HCT116 (cell line): ENCODE measurements around the gene RAVER2. TPM values are rescaled to one million over a fixed set of nuclear protein-coding genes. Genes with fewer than 3 reads are reported as not detected.

Source experiments
- ATAC-seq: fragments of 200-7000 bp; cut with Tn5 transposase; 2 replicates; pipeline ENCODE4 v1.9.1; 2020; ENCODE audit warnings: mild to moderate bottlenecking, moderate library complexity
- BruUV-seq: library from RNA; stranded (reverse); fragments of 400-500 nt; replicated peaks from 2 replicates; lab custom pipeline; 2021; lab: Mats Ljungman, UMichigan
- CTCF ChIA-PET: fragments of 300-600 bp; sonication (Branson Sonifier 250); formaldehyde crosslinking; loops from one replicate; lab custom pipeline; 2021; ENCODE audit warnings: antibody characterized with exemption; lab: Charles Lee
- POLR2A ChIA-PET: fragments of 300-600, 350-600 bp; sonication (Branson Sonifier 250); formaldehyde crosslinking; loops from one replicate; lab custom pipeline; 2021; ENCODE audit warnings: antibody characterized with exemption; lab: Charles Lee
- RAD21 ChIA-PET, 2 experiments: fragments of 300-600 bp; sonication (Branson Sonifier 250); formaldehyde crosslinking; loops; one replicate each; lab custom pipeline; 2023; ENCODE audit warnings: low total read pairs in 2 of 2; ENCODE audit not compliant: uncharacterized antibody in 2 of 2, unreplicated experiment in 2 of 2, low non-redundant PET in 1 of 2; lab: Charles Lee
- DNase-seq: peaks from one replicate; pipeline ENCODE4 v3.0.0-alpha.2; 2010; ENCODE audit warnings: low read depth, low spot score
- H2AFZ ChIP-seq: fragments of 200-600 bp; shearing (Covaris generic), sonication (generic); 2 replicates; pipeline ENCODE4 v1.6.1; 2017; ENCODE audit warnings: low read depth, mixed run types, mixed read lengths, antibody characterized with exemption, low read length; ENCODE audit not compliant: poor library complexity, severe bottlenecking
- H3K27ac ChIP-seq: 2 replicates; pipeline ENCODE4 v1.5.1; 2012; ENCODE audit warnings: low read depth, low read length
- H3K27me3 ChIP-seq: fragments of 200-600 bp; sonication (generic); 2 replicates; pipeline ENCODE4 v1.6.1; 2016; ENCODE audit warnings: mixed run types, low read length, mixed read lengths; ENCODE audit not compliant: insufficient read depth
- H3K36me3 ChIP-seq, 2 experiments: fragments of 200-500 bp in 1 of 2; fragments of 200-600 bp in 1 of 2; sonication (Bioruptor generic) in 1 of 2; sonication (generic) in 1 of 2; 2 replicates each; pipeline versions ENCODE4 v1.5.1 to v1.6.1; 2014 to 2016; ENCODE audit warnings: low read length in 2 of 2, inconsistent platforms in 1 of 2, mixed read lengths in 1 of 2, mixed run types in 1 of 2; ENCODE audit not compliant: insufficient read depth in 2 of 2, control insufficient read depth in 1 of 2
- H3K4me1 ChIP-seq, 2 experiments: fragments of 200-600 bp in 1 of 2; sonication (generic) in 1 of 2; 2 replicates each; pipeline versions ENCODE4 v1.5.1 to v1.6.1; 2012 to 2017; ENCODE audit warnings: low read length in 2 of 2, inconsistent platforms in 1 of 2, mild to moderate bottlenecking in 1 of 2, mixed read lengths in 1 of 2, mixed run types in 1 of 2, moderate library complexity in 1 of 2; ENCODE audit not compliant: insufficient read depth in 2 of 2, control insufficient read depth in 1 of 2
- H3K4me2 ChIP-seq: fragments of 200-600 bp; sonication (generic); 2 replicates; pipeline ENCODE4 v1.6.1; 2017; ENCODE audit warnings: mixed run types, low read length, mixed read lengths
- H3K4me3 ChIP-seq, 2 experiments: fragments of 200-600 bp in 1 of 2; sonication (generic) in 1 of 2; replicated peaks in 1 of 2; 2 replicates each; pipeline ENCODE4 v1.5.1; 2011 to 2016; ENCODE audit warnings: low read length in 2 of 2, control low read depth in 1 of 2, low read depth in 1 of 2, mild to moderate bottlenecking in 1 of 2, mixed read lengths in 1 of 2, mixed run types in 1 of 2
- H3K79me2 ChIP-seq: fragments of 200-600 bp; sonication (generic); 2 replicates; pipeline ENCODE4 v1.6.1; 2017; ENCODE audit warnings: mild to moderate bottlenecking, mixed run types, low read length, moderate library complexity, mixed read lengths; ENCODE audit not compliant: insufficient read depth
- H3K9ac ChIP-seq: fragments of 200-600 bp; sonication (generic); 2 replicates; pipeline ENCODE4 v1.6.1; 2016; ENCODE audit warnings: low read length, mixed read lengths
- H3K9me2 ChIP-seq: fragments of 200-600 bp; sonication (generic), shearing (Covaris generic); 2 replicates; pipeline ENCODE4 v1.6.1; 2017; ENCODE audit warnings: mixed run types, mild to moderate bottlenecking, moderate library complexity; ENCODE audit not compliant: insufficient read depth
- H3K9me3 ChIP-seq, 2 experiments: fragments of 200-500 bp in 1 of 2; fragments of 200-600 bp in 1 of 2; sonication (Bioruptor generic) in 1 of 2; sonication (generic) in 1 of 2; 2 replicates each; pipeline ENCODE4 v1.6.1; 2014 to 2017; ENCODE audit warnings: low read length in 2 of 2, mixed read lengths in 2 of 2, inconsistent platforms in 1 of 2, low read depth in 1 of 2, mild to moderate bottlenecking in 1 of 2, mixed run types in 1 of 2, moderate library complexity in 1 of 2; ENCODE audit not compliant: control insufficient read depth in 1 of 2, insufficient read depth in 1 of 2
- H4K20me1 ChIP-seq: fragments of 200-600 bp; sonication (generic), shearing (Covaris generic); 2 replicates; pipeline ENCODE4 v1.6.1; 2017; ENCODE audit warnings: mixed run types, mild to moderate bottlenecking, moderate library complexity; ENCODE audit not compliant: insufficient read depth
- CBX3 ChIP-seq: IDR thresholded peaks from 2 replicates; pipeline ENCODE4 v1.6.1; 2012; ENCODE audit warnings: low read depth
- EGR1 ChIP-seq: IDR thresholded peaks from 2 replicates; pipeline ENCODE4 v1.6.1; 2012; ENCODE audit warnings: low read depth
- ELF1 ChIP-seq: IDR thresholded peaks from 2 replicates; pipeline ENCODE4 v1.6.1; 2012; ENCODE audit warnings: low read depth, borderline replicate concordance
- EZH2 ChIP-seq: fragments of 200-600 bp; sonication (generic); IDR thresholded peaks from 2 replicates; pipeline ENCODE4 v1.6.1; 2017; ENCODE audit warnings: antibody characterized with exemption, mixed run types
- EZH2phosphoT487 ChIP-seq: fragments of 200-600 bp; IDR thresholded peaks from 2 replicates; pipeline ENCODE4 v1.6.1; 2018; ENCODE audit warnings: antibody characterized with exemption, borderline replicate concordance
- MAX ChIP-seq: IDR thresholded peaks from 2 replicates; pipeline ENCODE4 v1.6.1; 2012
- POLR2A ChIP-seq: IDR thresholded peaks from 2 replicates; pipeline ENCODE4 v1.7.0; 2011; ENCODE audit warnings: borderline replicate concordance; ENCODE audit not compliant: insufficient read depth, insufficient read length; ENCODE audit errors: extremely low read depth
- POLR2AphosphoS5 ChIP-seq: IDR thresholded peaks from 2 replicates; pipeline ENCODE4 v1.6.1; 2011; ENCODE audit warnings: mild to moderate bottlenecking, low read depth, low read length, moderate library complexity
- RAD21 ChIP-seq: IDR thresholded peaks from 2 replicates; pipeline ENCODE4 v1.6.1; 2012; ENCODE audit warnings: low read depth, mild to moderate bottlenecking
- REST ChIP-seq: IDR thresholded peaks from 2 replicates; pipeline ENCODE4 v1.6.1; 2012; ENCODE audit warnings: low read depth
- SIN3A ChIP-seq: IDR thresholded peaks from 2 replicates; pipeline ENCODE4 v1.6.1; 2012; ENCODE audit warnings: low read depth
- SP1 ChIP-seq: IDR thresholded peaks from 2 replicates; pipeline ENCODE4 v1.6.1; 2012; ENCODE audit warnings: low read depth
- SRF ChIP-seq: IDR thresholded peaks from 2 replicates; pipeline ENCODE4 v1.6.1; 2012; ENCODE audit warnings: low read depth
- TCF7L2 ChIP-seq: IDR thresholded peaks from 2 replicates; pipeline ENCODE4 v1.7.0; 2011; ENCODE audit warnings: borderline replicate concordance, inconsistent platforms; ENCODE audit not compliant: insufficient read depth, insufficient read length; ENCODE audit errors: extremely low read depth
- YY1 ChIP-seq: IDR thresholded peaks from 2 replicates; pipeline ENCODE4 v1.6.1; 2011; ENCODE audit warnings: low read length, low read depth, moderate library complexity, mild to moderate bottlenecking; ENCODE audit not compliant: insufficient replicate concordance; ENCODE audit errors: extremely low read depth
- ZFX ChIP-seq: fragments of 450-650 bp; IDR thresholded peaks from 2 replicates; pipeline ENCODE4 v1.6.1; 2017
- intact Hi-C: fragments of 100-400 bp; cut with micrococcal nuclease; formaldehyde crosslinking; loops from 2 replicates; pipeline ENCODE4 v1.10.0; 2022
- total RNA-seq: library from RNA; stranded (reverse); gene quantifications from one replicate; pipeline ENCODE4 v1.2.1, GENCODE V29; 2021; ENCODE audit not compliant: unreplicated experiment

Gene RAVER2
- total RNA-seq, 1 experiment from 2014 or later = 23.2 TPM

DNA sequence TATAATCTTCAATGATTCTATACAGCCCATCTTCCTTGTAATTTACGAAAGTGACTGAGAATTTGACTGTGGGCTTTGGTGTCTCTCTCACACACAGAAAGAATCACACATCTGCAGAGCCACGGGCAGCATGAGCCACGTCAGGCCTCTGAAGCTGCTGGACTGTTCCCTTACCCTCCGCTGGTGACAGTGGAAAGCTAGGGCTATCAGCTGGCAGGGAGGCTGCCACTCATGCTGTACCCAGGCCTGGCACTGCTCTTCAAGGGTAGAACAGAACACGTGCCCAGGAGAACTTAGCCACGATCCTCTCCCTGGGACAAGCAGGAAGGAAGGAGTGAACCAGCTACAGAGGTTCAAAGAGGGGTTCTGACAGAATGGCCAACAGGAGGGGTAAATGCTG, 130.7 kb downstream of the RAVER2 start:
- no peaks in the 10 kb centered on the region for H3K27me3 ChIP-seq
- no peak overlapping the region for H3K9ac ChIP-seq
- H3K36me3 ChIP-seq = no peaks in the 10 kb centered on the region
- no peaks in the 10 kb centered on the region for H3K4me1 ChIP-seq
- BruUV-seq = no TSS peak
- H3K79me2 ChIP-seq = no peaks in the 10 kb centered on the region
- no peak overlapping the region for H3K4me2 ChIP-seq
- no peak overlapping the region for H3K27ac ChIP-seq
- no peaks in the 10 kb centered on the region for H4K20me1 ChIP-seq
- DNase-seq = no peak
- RAD21 ChIA-PET = no interaction called here
- H3K9me3 ChIP-seq = no peaks in the 10 kb centered on the region
- CTCF ChIA-PET = no interaction called here
- no peak for TF ChIP-seq ZFX
- TF ChIP-seq, all 23 proteins: peak for 0
- intact Hi-C loops = no loop called here
- no peak for ATAC-seq
- POLR2A ChIA-PET = no interaction called here
- Histone ChIP-seq H3K9me2 (no peaks in the 10 kb centered on the region), H2AFZ (no peak overlapping the region), H3K4me3 (no peak overlapping the region)

DNA sequence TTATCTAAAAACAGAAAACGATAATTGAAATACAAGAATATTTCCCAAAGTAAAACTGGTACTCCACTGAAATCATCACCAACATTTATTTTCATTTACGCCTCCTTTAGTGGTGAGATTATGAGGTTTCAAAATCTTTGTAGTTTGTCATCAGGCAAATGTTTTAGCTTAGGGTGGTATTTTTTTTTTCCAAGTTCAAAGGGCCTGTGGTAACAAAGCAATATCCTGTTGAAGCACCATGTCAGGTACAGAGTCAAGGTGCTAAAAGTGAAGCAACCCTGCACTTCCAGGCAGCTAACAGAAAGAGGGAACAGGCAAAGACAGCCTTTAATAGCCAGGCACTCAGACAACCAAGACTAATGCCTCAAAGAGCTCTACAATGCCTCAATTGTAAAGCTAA, 132.3 kb downstream of the RAVER2 start:
- no TSS peak for BruUV-seq
- POLR2A ChIA-PET = no interaction called here

More for the DNA sequence above, 132.3 kb downstream of the RAVER2 start:
- Histone ChIP-seq H3K9me2 (no peaks in the 10 kb centered on the region), H3K27me3 (no peaks in the 10 kb centered on the region), H3K36me3 (no peaks in the 10 kb centered on the region), H4K20me1 (no peaks in the 10 kb centered on the region), H3K4me3 (no peak overlapping the region), H3K9ac (no peak overlapping the region), H3K4me2 (no peak overlapping the region), H3K4me1 (no peaks in the 10 kb centered on the region), H3K79me2 (no peaks in the 10 kb centered on the region), H3K27ac (no peak overlapping the region), H3K9me3 (no peaks in the 10 kb centered on the region), H2AFZ (no peak overlapping the region)
- DNase-seq (no peak), ATAC-seq (no peak)
- ChIA-PET RAD21 (no interaction called here), CTCF (no interaction called here)
- intact Hi-C loops = no loop called here
- no peak for TF ChIP-seq MAX
- no peak for TF ChIP-seq POLR2AphosphoS5
- no peak for TF ChIP-seq TCF7L2
- TF ChIP-seq POLR2A = no peak
- no peak for TF ChIP-seq EZH2phosphoT487
- TF ChIP-seq EZH2 = no peak
- TF ChIP-seq EGR1 = no peak
- TF ChIP-seq RAD21 = no peak
- TF ChIP-seq CBX3 = no peak
- TF ChIP-seq ELF1 = no peak
- TF ChIP-seq SRF = no peak
- TF ChIP-seq SP1 = no peak
- no peak for TF ChIP-seq YY1
- TF ChIP-seq SIN3A = no peak
- TF ChIP-seq REST = no peak
